ENCODE data around the gene OVCH2.

Gene OVCH2

DNA sequence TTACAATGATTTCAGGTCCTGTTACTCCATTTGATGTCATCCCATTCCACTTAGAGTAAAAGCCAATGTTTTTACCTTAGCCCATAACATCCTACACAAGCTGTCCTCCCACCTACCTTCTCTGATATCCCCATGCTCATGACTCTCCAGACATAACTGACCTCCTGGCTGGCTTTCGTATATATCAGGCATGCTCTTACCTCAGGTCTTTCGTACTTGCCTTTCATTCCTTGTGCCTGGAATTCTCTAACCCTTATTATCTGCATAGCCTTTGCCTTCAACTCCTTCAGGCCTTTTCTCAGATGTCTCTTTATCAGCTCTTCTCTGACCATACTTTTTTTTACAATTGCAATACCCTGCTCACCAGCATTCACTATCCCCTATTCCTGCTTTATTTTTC lies 22.7 kb downstream of the OVCH2 start:
- Histone ChIP-seq H3K27me3 (ENCODE audit: control insufficient read depth, low read length) (peaks cover 26% of the 10 kb centered on the region), H4K20me1 (ENCODE audit: control insufficient read depth, insufficient read depth, low read depth, low read length) (no peaks in the 10 kb centered on the region)

DNA sequence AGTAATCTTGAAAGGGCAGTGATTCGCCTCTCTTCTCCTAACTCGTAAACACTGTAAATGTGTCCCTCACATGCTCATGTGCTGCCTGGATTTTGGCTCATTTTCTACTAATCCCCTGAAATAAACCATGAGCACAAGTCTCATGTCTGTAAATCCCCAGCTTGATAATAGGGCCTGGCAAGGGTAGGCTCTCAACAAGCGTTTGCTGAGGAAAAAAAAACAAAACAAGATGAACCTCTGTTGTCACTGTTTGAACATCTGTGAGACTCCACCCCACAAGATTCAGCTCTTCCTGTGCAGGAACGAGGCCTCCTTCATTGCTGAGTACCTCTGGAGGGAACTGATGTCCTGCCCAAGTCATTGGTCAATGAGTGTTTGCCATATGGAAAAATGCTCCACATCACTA lies 28.5 kb downstream of the OVCH2 start:
- H3K79me2 ChIP-seq (ENCODE audit: control insufficient read depth, low read length): no peaks in the 10 kb centered on the region
- H3K4me2 ChIP-seq (ENCODE audit: low read length): no peak overlapping the region
- no peak overlapping the region for H3K4me3 ChIP-seq (ENCODE audit: low read length)
- no peaks in the 10 kb centered on the region for H3F3A ChIP-seq (ENCODE audit: control insufficient read depth, insufficient read depth)
- H3K36me3 ChIP-seq (ENCODE audit: control insufficient read depth, low read length): no peaks in the 10 kb centered on the region
- H3K9me2 ChIP-seq (replicated peaks; ENCODE audit: control insufficient read depth, low read length): no peaks in the 10 kb centered on the region
- TF ChIP-seq, protein P1, sequence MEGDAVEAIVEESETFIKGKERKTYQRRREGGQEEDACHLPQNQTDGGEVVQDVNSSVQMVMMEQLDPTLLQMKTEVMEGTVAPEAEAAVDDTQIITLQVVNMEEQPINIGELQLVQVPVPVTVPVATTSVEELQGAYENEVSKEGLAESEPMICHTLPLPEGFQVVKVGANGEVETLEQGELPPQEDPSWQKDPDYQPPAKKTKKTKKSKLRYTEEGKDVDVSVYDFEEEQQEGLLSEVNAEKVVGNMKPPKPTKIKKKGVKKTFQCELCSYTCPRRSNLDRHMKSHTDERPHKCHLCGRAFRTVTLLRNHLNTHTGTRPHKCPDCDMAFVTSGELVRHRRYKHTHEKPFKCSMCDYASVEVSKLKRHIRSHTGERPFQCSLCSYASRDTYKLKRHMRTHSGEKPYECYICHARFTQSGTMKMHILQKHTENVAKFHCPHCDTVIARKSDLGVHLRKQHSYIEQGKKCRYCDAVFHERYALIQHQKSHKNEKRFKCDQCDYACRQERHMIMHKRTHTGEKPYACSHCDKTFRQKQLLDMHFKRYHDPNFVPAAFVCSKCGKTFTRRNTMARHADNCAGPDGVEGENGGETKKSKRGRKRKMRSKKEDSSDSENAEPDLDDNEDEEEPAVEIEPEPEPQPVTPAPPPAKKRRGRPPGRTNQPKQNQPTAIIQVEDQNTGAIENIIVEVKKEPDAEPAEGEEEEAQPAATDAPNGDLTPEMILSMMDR (IDR thresholded peaks at IDR 0.05; ENCODE audit: low read depth, low read length, poor library complexity, severe bottlenecking): no peak
- no peak for TF ChIP-seq EZH2phosphoT487 (IDR thresholded peaks at IDR 0.05; ENCODE audit: borderline replicate concordance, low read length)
- peaks cover 9% of the 10 kb centered on the region; the same call in 1 of the 2 replicates for H3K4me1 ChIP-seq (ENCODE audit: control insufficient read depth, low read length)
- H4K20me1 ChIP-seq (ENCODE audit: control insufficient read depth, insufficient read depth, low read depth, low read length): no peaks in the 10 kb centered on the region
- H3K27me3 ChIP-seq (ENCODE audit: control insufficient read depth, low read length): peaks cover 37% of the 10 kb centered on the region
- H3K27ac ChIP-seq (ENCODE audit: low read depth, low read length): no peak overlapping the region
- no peaks in the 10 kb centered on the region for H3K9me3 ChIP-seq (ENCODE audit: control insufficient read depth, insufficient read depth, low read length)

More for the DNA sequence above, 22.7 kb downstream of the OVCH2 start:
- H3K27ac ChIP-seq (ENCODE audit: low read depth, low read length): no peak overlapping the region
- no peaks in the 10 kb centered on the region for H3K9me3 ChIP-seq (ENCODE audit: control insufficient read depth, insufficient read depth, low read length)
- H3K4me2 ChIP-seq (ENCODE audit: low read length): no peak overlapping the region
- H3K79me2 ChIP-seq (ENCODE audit: control insufficient read depth, low read length): no peaks in the 10 kb centered on the region
- no peaks in the 10 kb centered on the region for H3K9me2 ChIP-seq (replicated peaks; ENCODE audit: control insufficient read depth, low read length)
- H3F3A ChIP-seq (ENCODE audit: control insufficient read depth, insufficient read depth): no peaks in the 10 kb centered on the region
- no peaks in the 10 kb centered on the region for H3K4me1 ChIP-seq (ENCODE audit: control insufficient read depth, low read length)
- H3K36me3 ChIP-seq (ENCODE audit: control insufficient read depth, low read length): no peaks in the 10 kb centered on the region
- no peak overlapping the region for H3K4me3 ChIP-seq (ENCODE audit: low read length)
- TF ChIP-seq EZH2phosphoT487 (IDR thresholded peaks at IDR 0.05; ENCODE audit: borderline replicate concordance, low read length): no peak
- TF ChIP-seq, protein P1 (IDR thresholded peaks at IDR 0.05; ENCODE audit: low read depth, low read length, poor library complexity, severe bottlenecking): no peak

DNA sequence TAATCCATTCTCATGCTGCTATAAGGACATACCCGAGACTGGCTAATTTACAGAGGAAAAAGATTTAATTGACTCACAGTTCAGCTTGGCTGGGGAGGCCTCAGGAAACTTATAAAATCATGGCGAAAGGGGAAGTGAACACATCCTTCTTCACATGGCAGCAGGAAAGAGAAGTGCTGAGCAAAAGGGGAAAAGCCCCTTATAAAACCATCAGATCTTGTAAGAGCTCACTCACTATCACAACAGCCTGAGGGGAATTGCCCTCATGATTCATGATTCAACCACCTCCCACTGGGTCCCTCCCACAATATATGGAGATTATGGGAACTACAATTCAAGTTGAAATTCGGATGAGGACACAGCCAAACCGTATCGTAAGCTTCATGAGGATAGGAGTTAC lies 29.2 kb downstream of the OVCH2 start:
- no peak for TF ChIP-seq EZH2phosphoT487 (IDR thresholded peaks at IDR 0.05; ENCODE audit: borderline replicate concordance, low read length)
- TF ChIP-seq, protein P1 (IDR thresholded peaks at IDR 0.05; ENCODE audit: low read depth, low read length, poor library complexity, severe bottlenecking): no peak
- H3K79me2 ChIP-seq (ENCODE audit: control insufficient read depth, low read length): no peaks in the 10 kb centered on the region
- no peak overlapping the region for H3K27ac ChIP-seq (ENCODE audit: low read depth, low read length)
- H3K9me2 ChIP-seq (replicated peaks; ENCODE audit: control insufficient read depth, low read length): no peaks in the 10 kb centered on the region
- H3F3A ChIP-seq (ENCODE audit: control insufficient read depth, insufficient read depth): no peaks in the 10 kb centered on the region
- H4K20me1 ChIP-seq (ENCODE audit: control insufficient read depth, insufficient read depth, low read depth, low read length): no peaks in the 10 kb centered on the region
- H3K4me3 ChIP-seq (ENCODE audit: low read length): no peak overlapping the region
- H3K4me1 ChIP-seq (ENCODE audit: control insufficient read depth, low read length): peaks cover 11% of the 10 kb centered on the region; the same call in 1 of the 2 replicates
- peaks cover 32% of the 10 kb centered on the region for H3K27me3 ChIP-seq (ENCODE audit: control insufficient read depth, low read length)
- H3K9me3 ChIP-seq (ENCODE audit: control insufficient read depth, insufficient read depth, low read length): no peaks in the 10 kb centered on the region
- H3K36me3 ChIP-seq (ENCODE audit: control insufficient read depth, low read length): no peaks in the 10 kb centered on the region
- no peak overlapping the region for H3K4me2 ChIP-seq (ENCODE audit: low read length)
